ENCODE data around the gene ADD2.
"Not testable (repeated sequence)": the region's sequence is repeated elsewhere in the genome, so short reads cannot be mapped to it uniquely, and the experiment has no call there.

The ADD2 gene

DNA sequence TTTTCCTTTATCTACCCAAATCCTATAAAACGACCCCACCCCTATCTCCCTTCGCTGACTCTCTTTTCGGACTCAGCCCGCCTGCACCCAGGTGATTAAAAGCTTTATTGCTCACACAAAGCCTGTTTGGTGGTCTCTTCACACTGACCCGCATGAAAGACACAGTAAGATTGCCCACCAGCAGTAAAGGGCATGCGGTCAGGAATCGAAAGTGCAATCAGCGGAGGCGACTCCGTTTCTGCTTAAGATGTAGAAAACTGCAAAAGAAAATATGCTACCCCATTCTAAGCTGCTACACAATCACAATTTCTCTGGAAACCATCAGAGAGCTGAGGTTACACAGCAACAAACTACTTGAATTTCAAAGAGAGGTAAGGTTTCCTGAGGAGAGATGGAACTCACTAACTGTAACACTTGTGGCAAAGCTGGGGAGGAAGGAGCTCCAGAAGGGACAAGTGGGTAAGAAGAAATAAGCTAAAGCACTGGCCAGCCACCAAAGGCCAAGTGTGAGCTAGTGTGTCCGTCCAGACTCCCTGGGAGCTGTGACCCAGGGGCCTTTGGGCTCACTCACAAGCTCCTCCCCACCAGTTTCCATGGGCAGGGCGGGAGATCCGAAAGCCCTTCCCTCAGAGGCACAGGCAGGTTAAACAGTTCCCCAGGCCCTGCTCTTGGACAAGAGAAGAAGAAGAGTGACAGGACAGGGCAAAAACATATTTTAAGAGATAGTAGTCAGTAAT is 141.6 kb downstream of the ADD2 start:
- DNase-seq = no peak

DNA sequence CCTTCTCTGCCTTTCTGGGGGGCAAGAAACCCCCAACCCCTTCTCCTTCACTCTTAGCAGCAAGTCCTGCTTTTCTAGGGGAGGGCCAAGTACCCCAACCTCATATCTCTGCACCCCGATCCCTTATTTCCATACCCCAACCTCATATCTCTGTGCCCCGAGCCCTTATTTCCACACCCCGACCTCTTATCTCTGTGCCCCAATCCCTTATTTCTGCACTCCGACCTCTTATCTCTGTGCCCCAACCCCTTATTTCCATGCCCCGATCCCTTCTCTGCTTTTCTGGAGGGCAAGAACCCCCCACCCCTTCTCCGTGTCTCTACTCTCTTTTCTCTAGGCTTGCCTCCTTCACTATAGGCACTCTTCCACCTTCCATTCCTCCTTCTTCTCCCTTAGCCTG is 146.5 kb downstream of the ADD2 start:
- not testable (repeated sequence) for DNase-seq

- DNase-seq = no peak
These were observed 148.0 kb downstream of the ADD2 start for GRCh38 chr2:70620020-70620419.

DNA sequence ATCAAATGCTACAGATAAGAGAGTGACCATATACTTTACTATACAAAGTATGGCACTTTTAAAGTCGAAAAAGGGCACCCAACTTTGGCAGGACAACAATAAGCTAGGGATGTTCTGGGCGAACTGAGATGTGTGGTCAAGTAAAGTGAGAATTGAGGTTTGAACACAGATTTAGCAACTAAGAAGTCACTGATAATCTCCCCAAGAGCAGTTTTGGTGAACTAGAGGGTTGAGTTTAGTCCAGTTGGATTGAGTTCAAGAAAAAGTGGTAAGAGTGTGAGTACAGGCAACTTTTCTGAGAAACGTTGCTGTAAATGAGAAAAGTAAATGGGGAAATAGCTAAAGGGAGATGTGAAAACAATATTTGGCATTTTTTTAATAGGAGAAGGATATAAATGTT is 148.8 kb downstream of the ADD2 start:
- no peak for DNase-seq

DNA sequence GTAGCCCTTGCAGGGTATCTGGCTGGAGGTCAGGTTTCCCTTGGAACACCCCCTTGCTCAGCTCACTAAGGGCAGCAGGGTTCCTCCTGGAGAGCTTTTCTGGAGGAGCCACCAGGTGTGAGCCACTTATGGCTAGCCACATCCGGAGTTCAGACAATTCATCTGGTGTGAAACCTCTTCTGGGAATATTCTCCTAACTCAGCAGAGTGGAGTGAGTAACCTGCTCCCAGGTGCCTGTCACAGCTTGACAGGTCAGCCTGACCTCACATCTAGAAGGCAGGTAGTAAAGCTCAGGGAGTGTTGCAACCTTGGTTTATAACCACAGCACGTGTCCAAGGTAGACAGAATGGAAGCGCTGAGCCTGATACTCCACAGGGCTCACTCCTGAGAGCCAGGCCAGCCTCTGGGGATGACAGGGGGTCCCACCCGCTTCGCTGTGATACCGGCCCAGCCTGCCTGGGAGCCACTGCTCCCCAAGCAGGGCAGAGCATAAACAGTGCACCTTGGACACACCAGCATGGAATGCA is 151.8 kb downstream of the ADD2 start:
- no peak for DNase-seq

DNA sequence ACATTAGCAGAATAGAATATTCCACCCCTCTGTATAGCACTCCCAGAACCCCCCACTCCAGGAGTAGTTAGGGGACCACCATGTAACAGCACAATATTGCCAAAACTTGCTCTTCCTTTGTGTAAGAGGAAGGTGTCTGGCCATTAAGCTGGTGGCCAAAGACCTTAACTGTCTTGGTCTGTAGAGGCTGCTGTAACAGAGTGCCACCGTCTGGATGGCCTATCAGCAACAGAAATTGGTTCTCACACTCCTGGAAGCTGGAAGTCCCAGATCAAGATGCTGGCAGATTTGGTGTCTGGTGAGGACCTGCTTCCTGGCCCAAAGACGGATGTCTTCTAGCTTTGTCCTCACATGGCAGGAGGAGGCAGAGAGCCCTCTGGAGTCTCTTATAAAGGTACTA is 152.8 kb downstream of the ADD2 start:
- DNase-seq = no peak

GRCh38 chr2:70613521-70613920 is 154.5 kb downstream of the ADD2 start:
- DNase-seq = no peak

- no peak for DNase-seq
These were observed 155.4 kb downstream of the ADD2 start for GRCh38 chr2:70612574-70612973.

DNA sequence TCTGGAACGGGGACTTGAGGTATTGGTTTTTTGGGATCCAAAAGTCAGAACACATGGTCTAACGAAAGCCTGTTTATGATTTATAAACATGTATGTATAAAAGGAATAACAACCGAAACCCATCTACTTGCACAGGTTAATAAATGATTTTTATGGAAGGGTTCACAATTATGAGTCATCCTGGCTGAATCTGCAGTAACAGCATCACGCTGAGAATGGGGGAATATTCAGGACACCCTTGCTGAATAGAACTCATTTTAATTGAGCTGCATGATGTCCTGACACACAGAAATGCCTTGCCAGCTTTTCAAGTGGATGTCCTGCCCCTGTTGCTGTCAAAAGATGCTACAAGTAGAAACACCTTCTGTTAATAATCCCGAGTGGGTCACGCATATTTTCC is 159.6 kb downstream of the ADD2 start:
- DNase-seq = no peak

DNA sequence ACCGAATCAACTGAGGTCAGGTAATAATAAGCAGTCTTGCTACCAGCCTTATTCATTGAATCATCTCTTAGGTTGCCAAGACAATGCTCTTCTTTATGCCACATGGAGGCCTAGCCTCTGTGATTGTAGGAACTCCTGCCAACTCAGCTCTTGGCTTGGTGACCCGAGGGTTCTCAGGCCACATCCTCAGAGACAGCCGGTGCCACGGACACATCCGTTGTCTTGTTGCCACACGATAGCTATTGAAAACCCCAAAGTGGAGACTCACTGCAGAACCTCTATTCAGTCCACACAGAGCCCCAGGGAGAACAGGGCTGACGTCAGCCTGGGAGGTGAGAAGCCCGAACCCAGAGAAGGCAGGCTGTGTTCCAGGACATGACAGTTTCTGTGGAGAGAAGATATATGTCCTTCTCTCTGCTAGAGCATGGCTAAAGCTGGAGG is 160.9 kb downstream of the ADD2 start:
- DNase-seq = no peak
